IPS-11a (cell line): ENCODE data around the gene RAB13.
A peak's percentile ranks its signal among the peaks of the same experiment; 100 is the strongest.
"Not testable (repeated sequence)": the region's sequence is repeated elsewhere in the genome, so short reads cannot be mapped to it uniquely, and the experiment has no call there.

Experiments
- H3K4me3 ChIP-seq: one replicate; pipeline ENCODE4 v1.5.1; 2013; ENCODE audit warnings: low read depth, low read length, control low read depth

The RAB13 gene

GRCh38 chr1:153985941-153986761 lies at the start of gene RAB13:
RAB13 (minus strand) TSS chr1:153986339; CDS start chr1:153986236, 103 bp downstream.
- peak within 1 kb of the TSS; percentile 96 for H3K4me3 ChIP-seq

- not testable (repeated sequence) for H3K4me3 ChIP-seq
Observed at GRCh38 chr1:154033697-154034096, 47.6 kb upstream of the RAB13 start.

- H3K4me3 ChIP-seq = no peak overlapping the region
Observed at GRCh38 chr1:154019940-154020339, 33.8 kb upstream of the RAB13 start.

- H3K4me3 ChIP-seq = no peak overlapping the region
Observed at GRCh38 chr1:154019269-154019668, 33.1 kb upstream of the RAB13 start.

GRCh38 chr1:154014154-154014907 lies 28.2 kb upstream of the RAB13 start:
- H3K4me3 ChIP-seq = no peak overlapping the region

- H3K4me3 ChIP-seq = not testable (repeated sequence)
Observed at GRCh38 chr1:154012543-154012942, 26.4 kb upstream of the RAB13 start.

- no peak overlapping the region for H3K4me3 ChIP-seq
Observed at GRCh38 chr1:154012129-154012528, 26.0 kb upstream of the RAB13 start.

GRCh38 chr1:154006136-154006535 lies 20.0 kb upstream of the RAB13 start:
- no peak overlapping the region for H3K4me3 ChIP-seq

DNA sequence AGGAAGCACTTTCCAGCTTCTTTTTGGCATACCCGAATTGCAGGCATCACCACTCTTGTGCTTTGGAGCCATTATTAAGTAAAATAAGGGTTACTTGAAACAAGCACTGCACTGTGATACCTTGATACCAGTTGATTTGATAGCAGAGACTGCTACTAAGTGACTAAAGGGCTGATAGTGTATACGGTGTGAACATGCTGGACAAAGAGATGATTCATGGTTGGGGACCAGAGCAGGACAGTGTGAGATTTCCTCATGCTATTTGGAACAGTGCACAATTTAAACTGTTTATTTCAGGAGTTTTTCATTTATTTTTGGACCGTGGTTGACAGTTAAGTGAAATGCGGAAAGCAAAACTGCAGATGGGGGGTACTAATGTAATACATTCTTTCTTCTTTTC lies 14.3 kb upstream of the RAB13 start:
- no peak overlapping the region for H3K4me3 ChIP-seq

DNA sequence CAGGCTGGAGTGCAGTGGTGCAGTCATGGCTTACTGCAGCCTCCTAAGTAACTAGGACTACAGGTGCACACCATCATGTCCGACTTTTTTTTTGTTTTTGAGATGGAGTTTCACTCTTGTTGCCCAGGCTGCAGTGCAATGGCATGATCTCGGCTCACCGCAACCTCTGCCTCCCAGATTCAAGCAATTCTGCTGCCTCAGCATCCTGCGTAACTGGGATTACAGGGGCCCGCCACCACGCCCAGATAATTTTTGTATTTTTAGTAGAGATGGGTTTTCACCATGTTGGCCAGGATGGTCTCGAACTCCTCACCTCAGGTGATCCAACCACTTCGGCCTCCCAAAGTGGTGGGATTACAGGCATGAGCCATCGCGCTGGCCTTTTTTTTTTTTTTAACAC lies 10.7 kb upstream of the RAB13 start:
- not testable (repeated sequence) for H3K4me3 ChIP-seq

DNA sequence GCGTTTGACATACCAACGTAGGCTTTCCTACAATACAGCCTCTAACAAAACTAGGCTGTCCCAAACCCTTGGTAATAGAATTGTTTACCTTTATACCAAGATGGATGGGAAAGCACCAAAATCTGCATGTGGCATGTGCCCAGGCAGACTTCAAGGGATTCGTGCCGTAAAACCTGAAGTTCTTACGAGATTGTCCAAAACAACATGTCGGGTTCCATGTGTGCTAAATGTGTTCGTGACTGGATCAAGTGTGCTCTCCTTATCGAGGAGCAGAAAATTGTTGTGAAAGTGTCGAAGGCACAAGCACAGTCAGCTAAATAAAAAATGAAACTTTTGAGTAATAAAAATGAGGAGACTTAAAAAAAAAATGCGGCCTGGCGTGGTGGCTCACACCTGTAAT lies 9.5 kb upstream of the RAB13 start:
- no peak overlapping the region for H3K4me3 ChIP-seq

- H3K4me3 ChIP-seq = no peak overlapping the region
Observed at GRCh38 chr1:153995202-153995601, 9.1 kb upstream of the RAB13 start.

DNA sequence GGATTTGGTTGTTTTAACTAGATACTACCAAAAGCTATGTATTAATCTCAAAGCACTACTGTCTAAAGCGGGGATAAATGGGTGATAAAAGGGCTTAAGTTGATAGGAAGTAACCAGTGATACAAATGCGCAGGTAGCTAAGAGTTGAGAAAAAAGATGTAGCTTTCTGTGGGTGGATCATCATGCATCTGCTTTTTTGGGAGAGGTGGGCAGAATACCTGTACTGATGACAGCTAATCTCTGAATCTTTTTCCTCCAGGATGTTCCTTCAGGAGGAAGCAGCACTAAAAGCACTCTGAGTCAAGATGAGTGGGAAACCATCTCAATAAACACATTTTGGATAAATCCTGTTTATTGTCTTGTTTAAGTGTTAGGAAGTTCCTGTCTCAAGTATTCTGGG lies 5.7 kb upstream of the RAB13 start:
- H3K4me3 ChIP-seq = peak overlapping the region; percentile 82

DNA sequence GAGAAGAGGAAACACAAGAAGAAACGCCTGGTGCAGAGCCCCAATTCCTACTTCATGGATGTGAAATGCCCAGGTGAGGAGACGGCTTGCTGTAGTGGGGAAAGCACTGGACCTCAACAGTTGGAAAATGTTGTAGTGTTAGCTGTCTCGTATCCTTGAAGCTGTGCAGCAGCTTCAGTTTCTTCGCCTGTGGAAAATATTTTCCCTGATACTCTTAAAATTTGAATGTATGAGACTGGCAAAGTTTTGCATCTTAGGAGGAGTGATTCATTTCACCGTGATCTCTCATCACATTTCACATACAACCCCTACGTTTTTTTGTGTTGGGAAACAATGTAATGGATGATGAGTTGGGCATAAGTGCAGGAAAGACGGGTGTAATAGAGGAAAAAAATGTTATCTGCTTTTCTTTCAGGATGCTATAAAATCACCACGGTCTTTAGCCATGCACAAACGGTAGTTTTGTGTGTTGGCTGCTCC lies 5.1 kb upstream of the RAB13 start:
- peak overlapping the region; percentile 82 for H3K4me3 ChIP-seq

DNA sequence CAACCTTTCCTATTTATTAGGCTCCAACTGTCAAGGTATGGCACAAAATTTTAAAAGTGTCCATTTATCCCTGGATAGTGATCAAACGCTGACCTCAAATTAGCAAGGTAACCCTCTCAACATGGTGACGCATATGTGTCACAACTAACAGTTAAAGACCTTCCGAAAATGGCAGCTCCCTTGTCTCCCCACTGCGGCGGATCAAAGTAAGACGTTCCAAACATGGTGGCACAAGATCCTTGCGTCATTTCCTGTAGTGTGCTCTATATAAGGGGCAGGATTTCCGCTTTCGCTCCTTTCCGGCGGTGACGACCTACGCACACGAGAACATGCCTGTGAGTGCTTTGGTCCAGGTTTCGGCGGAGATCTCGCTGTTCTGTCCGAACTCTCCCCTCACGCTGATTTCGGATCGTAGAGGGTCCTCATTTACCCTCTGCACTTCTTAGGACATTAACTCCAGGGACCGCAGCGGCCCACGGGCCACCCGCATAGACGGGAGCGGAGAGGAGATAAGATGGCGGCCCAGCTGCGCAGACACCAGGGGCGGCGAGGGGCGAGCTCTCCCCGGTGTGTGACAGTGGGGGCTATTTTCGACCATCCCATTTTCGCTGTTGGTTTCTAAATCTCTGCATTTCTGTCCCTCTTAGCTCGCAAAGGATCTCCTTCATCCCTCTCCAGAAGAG lies 4.5 kb upstream of the RAB13 start, which contains the start of gene RPS27:
RPS27 (plus strand) TSS at position 295 of the 683 bp plus-strand sequence; CDS start at position 330, 35 bp downstream.
- peak within 1 kb of the TSS; percentile 82 for H3K4me3 ChIP-seq

DNA sequence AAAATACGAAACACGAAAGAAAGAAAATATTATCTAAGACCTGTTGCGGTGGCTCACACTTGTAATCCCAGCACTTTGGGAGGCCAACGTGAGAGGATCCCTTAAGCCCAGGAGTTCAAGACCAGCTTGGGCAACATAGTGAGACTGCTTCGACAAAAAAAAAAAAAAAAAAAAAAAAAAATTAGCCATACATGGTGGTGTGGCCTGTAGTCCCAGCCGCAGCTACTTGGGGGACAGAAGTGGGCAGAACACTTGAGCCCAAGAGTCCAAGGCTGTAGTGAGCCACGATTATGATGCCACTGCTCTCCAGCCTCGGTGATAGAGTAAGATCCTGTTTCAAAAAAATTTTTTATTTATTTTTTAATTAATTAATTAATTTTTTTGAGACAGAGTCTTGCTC lies 1.5 kb upstream of the RAB13 start:
- no peak overlapping the region for H3K4me3 ChIP-seq

- peak overlapping the region; percentile 96 for H3K4me3 ChIP-seq
Observed at GRCh38 chr1:153985341-153985912, 712 bp downstream of the RAB13 start.

DNA sequence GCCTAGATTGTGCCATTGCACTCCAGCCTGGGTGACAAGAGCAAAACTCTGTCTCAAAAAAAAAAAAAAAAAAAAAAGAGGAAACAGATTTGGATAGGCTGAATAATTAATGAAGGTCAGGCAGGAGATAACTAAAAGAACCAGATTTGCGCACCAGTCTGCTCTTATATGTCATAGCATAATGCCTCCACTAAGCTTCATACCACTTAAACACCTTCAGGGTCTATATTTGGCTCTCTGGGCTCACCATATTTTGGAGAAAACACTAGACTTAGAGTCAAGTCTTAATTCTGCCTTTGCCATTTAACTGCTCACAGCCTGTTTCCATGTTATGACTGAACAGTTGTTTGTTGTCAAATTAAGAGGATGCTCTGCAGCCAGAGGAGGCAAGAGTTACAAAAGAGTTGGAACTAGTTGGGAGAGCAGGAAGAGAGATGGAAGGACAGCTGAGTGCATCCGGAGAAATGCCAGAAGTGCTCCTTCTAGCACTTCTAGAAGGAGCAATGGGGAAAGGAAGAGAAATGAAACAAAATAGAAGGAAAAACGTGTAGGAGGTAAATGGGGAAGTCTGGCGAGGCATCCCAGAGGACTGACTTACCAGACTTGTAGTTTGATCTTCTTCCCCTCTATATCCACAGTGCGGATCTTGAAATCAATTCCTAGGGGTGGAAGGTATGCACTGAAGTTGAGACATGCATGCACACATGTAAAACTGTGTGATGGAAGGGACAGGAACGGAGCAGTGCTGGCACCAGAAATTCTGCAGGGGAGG lies 1.8 kb downstream of the RAB13 start:
- H3K4me3 ChIP-seq = peak overlapping the region; percentile 96

DNA sequence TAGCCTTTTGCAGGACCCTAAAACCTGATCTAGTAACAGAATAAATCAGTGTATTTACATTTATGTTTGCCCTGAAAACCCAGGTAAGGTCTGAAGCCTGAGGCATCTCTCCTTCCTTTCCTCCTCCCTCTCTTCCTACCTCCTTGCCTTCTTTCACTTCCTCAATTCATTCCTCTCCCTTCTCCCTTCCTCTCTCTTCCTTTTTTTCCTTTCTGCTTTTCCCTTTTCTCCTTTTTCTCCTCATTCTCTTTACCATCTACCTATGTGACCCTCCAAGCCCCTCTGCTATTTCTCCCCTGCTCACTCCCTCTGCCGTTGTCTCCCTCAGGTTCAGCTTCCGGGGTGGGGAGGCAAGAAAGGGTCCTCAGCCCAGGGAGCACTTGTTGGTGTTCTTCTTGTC lies 4.4 kb downstream of the RAB13 start:
- H3K4me3 ChIP-seq = not testable (repeated sequence)

GRCh38 chr1:153979091-153979490 lies 7.0 kb downstream of the RAB13 start:
- H3K4me3 ChIP-seq = not testable (repeated sequence)
